CD4-positive, alpha-beta T cell treated with Interferon alpha-2 for 1 hour (primary cell): Measurements from ENCODE around the gene AKAP1.

ENCODE experiments used
- DNase-seq, 2 donors: peaks; one replicate each; pipeline ENCODE4 v3.0.0-alpha.2; 2020 to 2022

Gene AKAP1

GRCh38 chr17:57106107-57106835, 21.2 kb downstream of the AKAP1 start:
- DNase-seq, result no peak

- DNase-seq, result no peak
Measured at GRCh38 chr17:57106836-57107497, 21.9 kb downstream of the AKAP1 start.

GRCh38 chr17:57107498-57108101, 22.6 kb downstream of the AKAP1 start:
- no peak for DNase-seq

- no peak for DNase-seq
Measured at GRCh38 chr17:57108671-57109392, 23.8 kb downstream of the AKAP1 start.

GRCh38 chr17:57109393-57110151, 24.5 kb downstream of the AKAP1 start:
- no peak for DNase-seq

GRCh38 chr17:57110152-57110542, 25.1 kb downstream of the AKAP1 start:
- DNase-seq, result no peak

GRCh38 chr17:57110579-57111325, 25.7 kb downstream of the AKAP1 start:
- no peak for DNase-seq

GRCh38 chr17:57111386-57111785, 26.3 kb downstream of the AKAP1 start:
- no peak for DNase-seq

GRCh38 chr17:57113011-57113410, 28.0 kb downstream of the AKAP1 start:
- DNase-seq, result no peak

- DNase-seq, result no peak
Measured at GRCh38 chr17:57113656-57114055, 28.6 kb downstream of the AKAP1 start.

GRCh38 chr17:57114085-57114673, 29.1 kb downstream of the AKAP1 start:
- DNase-seq, result peak; percentile 50 to 66

- no peak for DNase-seq
Measured at GRCh38 chr17:57115377-57115776, 30.3 kb downstream of the AKAP1 start.

- DNase-seq, result no peak
Measured at GRCh38 chr17:57115916-57116315, 30.9 kb downstream of the AKAP1 start.

GRCh38 chr17:57117798-57118197, 32.8 kb downstream of the AKAP1 start:
- no peak for DNase-seq

GRCh38 chr17:57120814-57121213, 35.8 kb downstream of the AKAP1 start:
- DNase-seq, result no peak

- DNase-seq, result no peak
Measured at GRCh38 chr17:57121308-57122042, 36.4 kb downstream of the AKAP1 start.

- no peak for DNase-seq
Measured at GRCh38 chr17:57124053-57124452, 39.0 kb downstream of the AKAP1 start.

GRCh38 chr17:57125406-57125805, 40.4 kb downstream of the AKAP1 start:
- DNase-seq, result no peak

GRCh38 chr17:57125866-57126265, 40.8 kb downstream of the AKAP1 start:
- DNase-seq, result no peak

- DNase-seq, result peak; percentile 80 to 85
Measured at GRCh38 chr17:57130708-57131461, 45.8 kb downstream of the AKAP1 start.
